Erythroblast (primary cell): ENCODE data around the gene ANKZF1.

Experiments used
- GATA1 ChIP-seq: IDR thresholded peaks from 2 replicates; pipeline ENCODE4 v1.6.1; 2011; ENCODE audit warnings: low read depth, mild to moderate bottlenecking, control low read depth, low read length, moderate library complexity
- POLR2A ChIP-seq: IDR thresholded peaks from 2 replicates; pipeline ENCODE4 v1.6.1; 2011; ENCODE audit warnings: mild to moderate bottlenecking, low read length

DNA sequence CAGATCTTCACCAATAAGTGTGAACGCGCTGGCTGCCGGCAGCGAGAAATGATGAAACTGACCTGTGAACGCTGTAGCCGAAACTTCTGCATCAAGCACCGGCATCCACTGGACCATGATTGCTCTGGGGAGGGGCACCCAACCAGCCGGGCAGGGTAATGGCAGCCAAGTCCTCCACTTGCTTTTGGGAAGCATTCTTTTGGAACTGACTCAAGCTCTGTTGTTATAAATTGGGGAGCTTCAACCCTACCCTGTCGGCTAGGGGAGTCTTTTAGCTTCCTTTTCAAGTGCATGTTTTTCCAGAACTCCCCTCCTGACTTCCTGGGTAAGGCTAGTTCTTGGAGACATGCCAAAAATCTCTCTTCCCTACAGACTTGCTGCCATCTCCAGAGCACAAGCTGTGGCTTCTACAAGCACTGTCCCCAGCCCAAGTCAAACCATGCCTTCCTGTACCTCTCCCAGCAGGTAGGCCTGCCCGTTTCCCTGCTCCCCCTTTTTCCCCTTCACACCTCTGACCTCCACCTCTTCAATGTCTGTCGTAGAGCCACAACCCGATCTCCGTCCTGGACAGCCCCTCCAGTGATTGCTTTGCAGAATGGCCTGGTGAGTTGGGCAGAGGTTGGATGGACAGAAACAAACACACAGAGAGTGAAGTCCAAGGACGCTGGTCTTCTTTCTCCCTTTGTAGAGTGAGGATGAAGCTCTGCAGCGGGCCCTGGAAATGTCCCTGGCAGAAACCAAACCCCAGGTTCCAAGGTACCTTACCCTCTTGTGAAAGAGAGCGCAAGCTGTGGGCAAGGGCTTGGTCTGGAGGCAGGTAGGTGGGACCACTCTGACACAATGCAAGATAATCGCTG, 21.5 kb upstream of the ANKZF1 start:
- TF ChIP-seq POLR2A (peak; percentile 13), GATA1 (no peak)
